Ovary (tissue), 3 donors: ENCODE measurements around the gene DSCAM.

ENCODE experiments used
- POLR2A ChIP-seq: fragments of 450-650 bp; IDR thresholded peaks from one replicate; pipeline ENCODE4 v1.6.1; 2017; ENCODE audit warnings: antibody characterized with exemption, mild to moderate bottlenecking, moderate library complexity
- TF ChIP-seq, protein P1 (sequence below), 3 donors: fragments of 450-650 bp in 2 of 3; fragments of 200-600 bp in 1 of 3; IDR thresholded peaks; one replicate each; pipeline versions ENCODE4 v1.5.1 to v1.8.0; 2016 to 2022; ENCODE audit warnings: antibody characterized with exemption in 3 of 3, mild to moderate bottlenecking in 1 of 3
- donor health status: DM: no; HTN: no; CAD: no.

- TF ChIP-seq, protein P1, sequence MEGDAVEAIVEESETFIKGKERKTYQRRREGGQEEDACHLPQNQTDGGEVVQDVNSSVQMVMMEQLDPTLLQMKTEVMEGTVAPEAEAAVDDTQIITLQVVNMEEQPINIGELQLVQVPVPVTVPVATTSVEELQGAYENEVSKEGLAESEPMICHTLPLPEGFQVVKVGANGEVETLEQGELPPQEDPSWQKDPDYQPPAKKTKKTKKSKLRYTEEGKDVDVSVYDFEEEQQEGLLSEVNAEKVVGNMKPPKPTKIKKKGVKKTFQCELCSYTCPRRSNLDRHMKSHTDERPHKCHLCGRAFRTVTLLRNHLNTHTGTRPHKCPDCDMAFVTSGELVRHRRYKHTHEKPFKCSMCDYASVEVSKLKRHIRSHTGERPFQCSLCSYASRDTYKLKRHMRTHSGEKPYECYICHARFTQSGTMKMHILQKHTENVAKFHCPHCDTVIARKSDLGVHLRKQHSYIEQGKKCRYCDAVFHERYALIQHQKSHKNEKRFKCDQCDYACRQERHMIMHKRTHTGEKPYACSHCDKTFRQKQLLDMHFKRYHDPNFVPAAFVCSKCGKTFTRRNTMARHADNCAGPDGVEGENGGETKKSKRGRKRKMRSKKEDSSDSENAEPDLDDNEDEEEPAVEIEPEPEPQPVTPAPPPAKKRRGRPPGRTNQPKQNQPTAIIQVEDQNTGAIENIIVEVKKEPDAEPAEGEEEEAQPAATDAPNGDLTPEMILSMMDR (IDR thresholded peaks at IDR 0.05) = no peak
- TF ChIP-seq POLR2A = no peak
Measured at GRCh38 chr21:40013001-40013735, 833.8 kb downstream of the DSCAM start.
